Subcutaneous adipose tissue (tissue), 4 donors: ENCODE results near the gene HOXC11. TPM values are rescaled to one million over a fixed set of nuclear protein-coding genes. Genes with fewer than 3 reads are reported as not detected.

Experiments
- total RNA-seq, 4 donors: library from RNA; depleted of rRNA; stranded (reverse); fragments of >200 nt; gene quantifications; one replicate each; pipeline ENCODE4 v1.1.0, GENCODE V29; 2016
- TF ChIP-seq, protein P1 (sequence below): fragments of 450-650 bp; IDR thresholded peaks from one replicate; pipeline ENCODE4 v1.5.1; 2016; ENCODE audit warnings: low read depth, mild to moderate bottlenecking, control low read depth, antibody characterized with exemption, moderate library complexity

The HOXC11 gene
- total RNA-seq, 4 donors from 2014 or later = 0.38 to 0.51 (median 0.44) TPM; not detected in 1

DNA sequence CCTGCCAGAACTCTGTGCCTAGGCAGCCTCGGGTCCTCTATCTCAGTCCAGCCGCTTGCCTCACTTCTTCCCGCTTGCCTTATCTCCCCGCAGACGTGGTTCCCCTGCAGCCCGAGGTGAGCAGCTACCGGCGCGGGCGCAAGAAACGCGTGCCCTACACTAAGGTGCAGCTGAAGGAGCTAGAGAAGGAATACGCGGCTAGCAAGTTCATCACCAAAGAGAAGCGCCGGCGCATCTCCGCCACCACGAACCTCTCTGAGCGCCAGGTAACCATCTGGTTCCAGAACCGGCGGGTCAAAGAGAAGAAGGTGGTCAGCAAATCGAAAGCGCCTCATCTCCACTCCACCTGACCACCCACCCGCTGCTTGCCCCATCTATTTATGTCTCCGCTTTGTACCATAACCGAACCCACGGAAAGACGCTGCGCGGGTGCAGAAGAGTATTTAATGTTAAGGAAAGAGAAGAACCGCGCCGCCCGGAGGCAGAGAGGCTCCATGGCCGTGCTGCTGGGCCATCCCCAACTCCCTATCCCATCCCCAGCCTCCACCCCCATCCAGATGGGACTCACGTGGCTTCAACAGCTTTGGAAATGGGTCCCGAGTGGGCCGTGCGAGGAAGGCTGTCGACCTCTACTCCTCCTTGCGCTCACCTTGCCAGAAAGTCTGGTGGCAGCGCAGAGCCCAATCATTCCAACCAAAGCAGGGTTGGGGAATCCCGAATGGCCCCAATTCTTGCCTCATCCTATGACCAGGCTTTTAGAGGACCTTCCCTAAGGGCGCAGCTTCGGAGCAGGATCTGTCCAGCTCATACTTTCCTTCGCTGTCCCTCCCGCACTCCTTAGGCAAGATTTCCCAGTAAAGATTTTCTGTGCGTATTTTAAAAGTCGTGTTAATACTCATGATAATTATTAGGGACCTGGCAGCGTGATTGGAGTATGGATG is 27.7 kb upstream of the HOXC11 start:
- TF ChIP-seq, protein P1, sequence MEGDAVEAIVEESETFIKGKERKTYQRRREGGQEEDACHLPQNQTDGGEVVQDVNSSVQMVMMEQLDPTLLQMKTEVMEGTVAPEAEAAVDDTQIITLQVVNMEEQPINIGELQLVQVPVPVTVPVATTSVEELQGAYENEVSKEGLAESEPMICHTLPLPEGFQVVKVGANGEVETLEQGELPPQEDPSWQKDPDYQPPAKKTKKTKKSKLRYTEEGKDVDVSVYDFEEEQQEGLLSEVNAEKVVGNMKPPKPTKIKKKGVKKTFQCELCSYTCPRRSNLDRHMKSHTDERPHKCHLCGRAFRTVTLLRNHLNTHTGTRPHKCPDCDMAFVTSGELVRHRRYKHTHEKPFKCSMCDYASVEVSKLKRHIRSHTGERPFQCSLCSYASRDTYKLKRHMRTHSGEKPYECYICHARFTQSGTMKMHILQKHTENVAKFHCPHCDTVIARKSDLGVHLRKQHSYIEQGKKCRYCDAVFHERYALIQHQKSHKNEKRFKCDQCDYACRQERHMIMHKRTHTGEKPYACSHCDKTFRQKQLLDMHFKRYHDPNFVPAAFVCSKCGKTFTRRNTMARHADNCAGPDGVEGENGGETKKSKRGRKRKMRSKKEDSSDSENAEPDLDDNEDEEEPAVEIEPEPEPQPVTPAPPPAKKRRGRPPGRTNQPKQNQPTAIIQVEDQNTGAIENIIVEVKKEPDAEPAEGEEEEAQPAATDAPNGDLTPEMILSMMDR = no peak

DNA sequence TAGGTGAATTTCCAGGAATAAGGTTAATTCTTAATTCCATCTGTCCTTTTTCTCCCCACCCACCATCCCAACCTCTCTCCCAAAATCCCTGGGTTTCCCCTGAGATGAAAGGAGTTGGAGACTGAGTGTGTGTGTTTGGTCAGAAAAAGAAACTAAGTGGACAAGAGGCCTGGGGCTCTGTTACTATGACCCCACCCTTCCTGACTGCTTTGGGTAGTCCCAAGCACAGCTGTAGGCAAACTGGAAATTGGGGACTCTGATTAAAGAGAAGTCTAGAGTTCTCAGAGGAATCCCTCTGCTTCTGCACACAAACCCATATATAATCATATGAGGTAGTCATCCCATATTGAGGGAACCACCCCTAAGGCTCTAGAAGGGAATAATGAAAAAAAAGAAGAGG is 25.2 kb upstream of the HOXC11 start:
- TF ChIP-seq, protein P1 = no peak

DNA sequence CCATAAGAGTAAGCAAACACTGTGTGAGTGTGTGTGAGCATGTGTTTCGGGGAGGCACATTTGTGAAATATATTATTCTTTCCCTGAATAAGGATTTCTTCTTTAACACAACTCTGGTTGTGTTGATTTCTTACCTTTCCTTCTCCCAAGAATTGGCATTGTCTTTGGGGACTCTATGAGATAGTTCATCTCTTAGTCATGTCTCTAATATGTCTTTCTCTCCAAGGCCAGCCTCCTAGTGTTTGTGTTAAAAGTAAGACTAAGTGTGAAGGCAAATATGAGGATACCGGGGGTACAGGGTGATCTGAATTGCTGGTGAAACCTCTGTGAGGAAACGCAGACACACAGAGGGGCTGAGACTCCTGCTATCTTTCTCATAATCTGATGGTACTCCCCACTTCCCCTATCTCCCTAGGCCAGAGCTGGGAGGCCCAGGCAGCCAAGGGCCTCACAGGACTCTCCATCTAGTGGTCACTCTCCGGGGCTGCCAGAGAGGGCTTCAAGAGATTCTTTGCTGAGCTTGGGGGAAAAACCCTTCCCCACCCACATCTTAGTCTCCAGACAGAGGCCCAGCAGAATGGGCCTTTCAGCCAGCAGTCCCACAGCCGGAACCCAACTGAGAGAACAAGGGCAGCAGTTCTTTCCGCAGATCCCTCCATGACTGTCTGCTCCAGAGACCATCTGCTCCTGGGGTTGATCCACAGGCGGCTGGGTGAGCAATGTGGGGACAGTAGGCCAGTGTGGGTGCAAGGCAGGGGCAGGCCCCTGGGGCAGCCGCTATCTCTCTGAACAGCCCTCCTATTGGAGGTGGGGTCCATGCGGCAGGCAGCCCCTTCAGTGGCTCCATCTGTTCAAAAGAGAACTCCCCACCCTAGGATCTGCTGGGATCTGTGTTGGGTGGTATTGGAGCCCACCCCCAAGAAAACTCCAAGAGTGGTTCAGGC is 24.0 kb upstream of the HOXC11 start:
- TF ChIP-seq, protein P1 = no peak

DNA sequence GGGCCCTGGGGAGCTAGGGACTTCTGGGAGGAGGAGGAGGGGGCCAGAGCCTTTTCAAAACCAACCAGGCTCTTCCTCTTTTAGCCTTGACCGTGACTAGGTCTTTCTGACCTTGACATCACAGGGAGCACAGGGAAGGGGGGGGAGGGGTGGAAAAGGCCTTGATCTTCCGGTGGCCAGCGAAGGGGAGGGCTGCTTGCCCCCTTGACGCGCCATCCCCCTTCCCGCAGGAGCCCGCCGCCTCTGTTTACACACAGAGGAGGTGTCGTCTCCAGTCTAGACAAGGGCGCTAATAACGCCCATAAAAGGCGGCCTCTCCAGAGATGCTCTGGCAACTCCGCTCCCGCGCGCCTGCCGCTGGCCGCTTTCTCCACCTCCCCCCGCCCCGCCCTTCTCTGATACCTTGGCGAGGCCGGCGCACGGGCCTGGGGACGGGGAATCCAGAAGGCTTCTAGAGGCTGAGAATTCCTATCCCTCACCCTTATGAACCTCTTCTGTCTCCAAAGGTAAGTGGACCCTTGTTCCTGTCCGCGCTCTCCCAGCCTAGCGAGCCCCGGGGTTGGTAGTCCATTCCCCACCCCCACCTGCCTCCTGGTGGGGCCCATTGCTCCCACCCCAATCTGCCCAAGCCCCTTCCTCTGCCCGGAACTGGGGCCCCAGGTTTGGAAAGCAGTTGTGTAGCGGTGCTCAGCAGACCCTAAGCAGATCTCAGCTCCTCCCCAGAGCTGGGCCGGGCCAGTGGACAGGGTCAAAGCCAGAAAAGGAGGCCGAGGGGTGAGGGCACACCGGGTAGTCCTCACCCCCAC is 23.1 kb upstream of the HOXC11 start:
- TF ChIP-seq, protein P1 = no peak

DNA sequence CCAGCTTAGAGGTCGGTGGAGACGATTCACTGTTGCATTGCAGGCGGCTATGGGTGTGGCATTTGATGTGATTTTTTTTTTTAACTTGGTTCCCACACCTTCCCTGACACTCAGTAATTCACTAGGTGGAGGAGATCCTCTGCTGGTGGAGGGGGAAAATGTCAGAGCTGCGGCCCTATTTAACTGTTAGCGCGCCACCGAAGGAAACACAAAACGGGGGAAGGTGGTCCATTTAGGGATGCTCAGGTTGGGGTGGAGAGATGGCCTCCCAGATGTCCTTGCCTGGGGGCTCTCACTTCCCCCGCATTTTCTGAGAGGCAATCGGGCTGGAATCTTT is 22.5 kb upstream of the HOXC11 start:
- TF ChIP-seq, protein P1 = no peak

DNA sequence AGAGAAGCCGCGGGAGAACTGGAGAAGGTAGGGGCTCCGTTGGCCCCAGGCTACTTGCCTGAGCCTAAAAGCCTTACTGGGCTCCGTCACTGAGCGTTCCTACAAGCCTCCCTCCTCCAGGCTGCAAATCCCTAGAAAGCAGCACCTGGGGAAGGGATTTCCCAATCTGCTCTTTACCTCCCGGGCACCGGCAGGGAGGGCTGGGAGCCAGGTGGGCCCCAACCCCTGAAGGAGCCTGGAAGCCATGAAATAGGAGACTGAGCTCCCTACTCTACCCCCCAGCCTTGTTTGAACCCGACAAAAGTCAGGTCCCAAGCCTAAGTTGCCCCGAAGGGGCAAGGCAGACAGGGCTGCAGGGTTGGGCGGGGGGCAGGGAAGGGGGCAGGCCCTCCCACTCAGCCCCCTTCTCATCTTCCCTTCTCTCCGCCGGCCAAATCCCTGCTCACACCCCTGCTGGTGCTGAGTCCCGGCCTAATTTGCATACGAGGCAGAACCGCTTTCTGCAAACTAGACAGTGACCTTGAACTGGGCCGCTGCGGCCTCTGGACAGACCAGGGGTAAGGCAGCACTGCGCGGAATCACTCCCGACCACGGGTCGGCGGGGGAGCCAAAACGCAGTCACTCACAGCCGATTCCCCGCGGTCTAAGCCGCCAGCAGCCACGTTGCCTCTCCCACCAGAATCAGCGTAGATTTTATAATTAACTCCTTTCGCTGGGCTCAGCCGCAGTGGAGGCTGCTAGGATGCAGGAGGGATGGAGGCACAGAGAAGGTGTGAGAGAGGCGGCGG is 21.9 kb upstream of the HOXC11 start:
- TF ChIP-seq, protein P1 = no peak
